Measurements from ENCODE around the gene PLEK2.

PLEK2 gene

GRCh38 chr14:67396381-67396970 is 15.5 kb downstream of the PLEK2 start:
- DNase-seq = no peak

DNA sequence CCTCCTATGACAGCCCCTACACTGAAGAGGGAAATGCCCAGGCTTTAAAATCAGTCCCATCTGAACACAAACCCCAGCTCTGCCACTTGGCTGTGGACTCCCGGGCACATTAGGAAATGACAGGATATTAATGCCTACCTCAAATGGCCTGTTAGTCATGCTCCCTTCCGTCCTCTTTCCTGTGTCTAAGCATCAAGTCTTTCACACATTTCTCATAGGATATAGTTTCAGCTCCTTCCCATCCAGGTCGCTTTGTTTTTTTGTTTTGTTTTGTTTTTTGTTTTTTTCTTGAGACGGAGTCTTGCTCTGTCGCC is 16.1 kb downstream of the PLEK2 start:
- no peak for DNase-seq

DNA sequence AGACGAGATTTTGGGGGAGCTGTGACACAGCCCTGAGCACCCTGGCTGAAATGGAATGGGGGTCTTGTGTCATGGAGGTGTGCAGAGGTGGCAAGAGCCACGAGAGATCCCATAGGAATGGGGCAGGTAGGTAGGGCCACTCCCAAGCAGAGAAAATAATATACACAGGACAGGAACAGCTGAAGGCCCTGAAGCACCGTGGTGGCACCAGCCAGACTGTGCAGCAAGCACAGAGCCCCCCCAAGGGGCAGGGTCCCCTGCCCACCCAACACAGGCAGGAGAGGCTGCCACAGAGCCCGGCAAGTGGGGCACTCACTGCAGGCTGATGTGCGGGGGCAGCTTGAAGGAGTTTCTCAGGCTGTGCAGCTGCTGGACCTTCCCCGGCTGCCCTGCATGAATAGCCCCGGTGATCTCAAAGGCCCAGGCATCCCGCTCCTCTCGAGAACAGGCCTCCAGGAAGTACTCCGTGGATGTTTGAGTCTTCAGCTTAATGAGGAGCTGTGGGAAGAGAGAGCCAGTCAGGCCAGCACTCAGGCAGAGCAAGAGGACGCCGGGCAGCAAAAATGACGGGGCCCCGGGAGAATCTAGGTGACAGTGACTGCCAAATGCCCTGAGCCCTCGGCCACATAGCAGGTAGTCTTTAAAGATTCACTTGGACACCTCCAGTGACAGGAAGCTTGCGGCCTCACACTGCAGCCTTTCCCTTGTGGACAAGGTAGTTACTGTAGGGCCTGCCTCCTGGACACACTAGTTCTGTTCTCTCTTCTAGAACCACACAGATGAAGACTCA is 16.7 kb downstream of the PLEK2 start:
- no peak for DNase-seq

GRCh38 chr14:67393689-67394088 is 18.3 kb downstream of the PLEK2 start:
- DNase-seq = no peak

- DNase-seq = no peak
Observed at GRCh38 chr14:67392800-67393199, 19.2 kb downstream of the PLEK2 start.

GRCh38 chr14:67392123-67392522 is 19.8 kb downstream of the PLEK2 start:
- no peak for DNase-seq

- no peak for DNase-seq
Observed at GRCh38 chr14:67391268-67391667, 20.7 kb downstream of the PLEK2 start.

- no peak for DNase-seq
Observed at GRCh38 chr14:67389811-67390534, 22.0 kb downstream of the PLEK2 start.

DNA sequence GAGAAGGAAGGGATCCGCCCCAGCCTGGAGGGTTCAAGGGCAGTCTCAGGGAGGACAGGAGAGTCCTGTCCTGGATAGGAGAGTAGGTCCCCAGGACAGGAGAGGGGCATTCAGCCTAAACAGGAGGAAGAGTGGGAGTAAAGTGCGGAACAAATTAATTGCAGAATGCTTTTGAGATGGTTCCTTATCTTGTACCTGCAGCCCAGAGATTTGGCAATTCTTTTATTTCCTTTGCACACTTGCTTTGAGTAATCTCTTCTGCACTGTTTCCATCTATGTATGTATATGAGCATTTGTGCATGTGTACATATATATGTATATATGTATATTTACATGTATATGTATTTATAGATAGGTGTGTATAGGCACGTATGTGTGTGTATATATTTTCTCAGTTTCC is 22.7 kb downstream of the PLEK2 start:
- DNase-seq = no peak

GRCh38 chr14:67387195-67387594 is 24.8 kb downstream of the PLEK2 start:
- no peak for DNase-seq

- DNase-seq = no peak
Observed at GRCh38 chr14:67385618-67386017, 26.3 kb downstream of the PLEK2 start.

DNA sequence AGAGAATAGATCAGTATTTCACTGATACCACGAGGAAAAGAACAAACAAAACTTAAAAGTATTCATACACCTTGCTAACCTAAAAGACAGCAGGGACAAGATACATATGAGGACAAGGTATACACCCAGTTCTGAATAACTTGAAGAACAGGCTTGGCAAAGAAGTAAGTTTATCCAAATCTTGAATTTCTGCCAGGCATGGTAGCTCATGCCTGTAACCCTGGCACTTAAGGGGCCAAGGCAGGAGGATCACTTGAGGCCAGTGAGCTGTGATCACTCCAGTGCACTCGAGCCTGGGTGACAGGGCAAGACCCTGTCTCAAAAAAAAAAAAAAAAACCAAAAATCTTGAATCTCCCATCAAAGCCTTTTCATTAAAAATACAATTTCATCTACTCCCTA is 26.8 kb downstream of the PLEK2 start:
- DNase-seq = no peak

- DNase-seq = no peak
Observed at GRCh38 chr14:67377916-67378315, 34.0 kb downstream of the PLEK2 start.

- DNase-seq = no peak
Observed at GRCh38 chr14:67373347-67373746, 38.6 kb downstream of the PLEK2 start.

GRCh38 chr14:67372833-67373232 is 39.1 kb downstream of the PLEK2 start:
- DNase-seq = no peak

DNA sequence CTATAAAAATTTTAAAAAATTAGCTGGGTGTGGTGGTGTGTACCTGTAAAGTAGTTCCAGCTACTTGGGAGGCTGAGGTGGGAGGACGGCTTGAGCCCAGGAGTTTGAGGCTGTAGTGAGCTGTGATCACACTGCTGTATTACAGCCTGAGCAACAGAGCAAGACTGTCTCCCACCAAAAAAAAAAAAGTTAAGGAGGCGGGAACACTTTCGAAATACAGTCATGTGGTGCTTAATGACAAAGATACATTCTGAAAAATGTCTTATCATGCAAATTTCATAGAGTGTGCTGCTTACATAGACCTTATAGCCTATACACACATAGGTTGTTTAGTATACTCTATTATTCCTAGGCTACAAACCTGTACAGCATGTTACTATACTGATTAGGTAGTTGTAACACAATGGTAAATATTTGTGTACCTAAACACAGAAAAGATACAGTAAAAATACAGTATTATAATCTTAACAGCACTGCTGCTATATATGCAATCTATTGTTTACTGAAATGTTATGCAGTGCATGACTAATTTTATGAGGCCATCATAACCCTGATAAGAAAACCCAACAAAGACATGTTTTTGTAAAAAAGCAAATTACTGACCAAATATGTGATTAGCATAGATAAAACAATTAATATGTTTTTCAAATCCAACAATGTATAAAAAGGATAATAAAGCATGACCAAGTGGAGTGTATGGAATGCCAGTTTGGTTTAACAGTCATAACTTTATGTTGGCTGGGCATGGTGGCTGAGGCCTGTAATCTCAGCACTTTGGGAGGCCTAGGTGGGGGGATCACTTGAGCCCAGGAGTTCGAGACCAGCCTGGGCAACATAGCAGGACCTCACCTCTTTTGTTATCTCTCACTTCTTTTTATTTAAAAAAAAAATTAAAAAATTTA is 40.5 kb downstream of the PLEK2 start:
- no peak for DNase-seq

- no peak for DNase-seq
Observed at GRCh38 chr14:67370830-67371229, 41.1 kb downstream of the PLEK2 start.

- no peak for DNase-seq
Observed at GRCh38 chr14:67365476-67365875, 46.5 kb downstream of the PLEK2 start.

GRCh38 chr14:67360470-67361206 is 51.3 kb downstream of the PLEK2 start:
- no peak for DNase-seq

DNA sequence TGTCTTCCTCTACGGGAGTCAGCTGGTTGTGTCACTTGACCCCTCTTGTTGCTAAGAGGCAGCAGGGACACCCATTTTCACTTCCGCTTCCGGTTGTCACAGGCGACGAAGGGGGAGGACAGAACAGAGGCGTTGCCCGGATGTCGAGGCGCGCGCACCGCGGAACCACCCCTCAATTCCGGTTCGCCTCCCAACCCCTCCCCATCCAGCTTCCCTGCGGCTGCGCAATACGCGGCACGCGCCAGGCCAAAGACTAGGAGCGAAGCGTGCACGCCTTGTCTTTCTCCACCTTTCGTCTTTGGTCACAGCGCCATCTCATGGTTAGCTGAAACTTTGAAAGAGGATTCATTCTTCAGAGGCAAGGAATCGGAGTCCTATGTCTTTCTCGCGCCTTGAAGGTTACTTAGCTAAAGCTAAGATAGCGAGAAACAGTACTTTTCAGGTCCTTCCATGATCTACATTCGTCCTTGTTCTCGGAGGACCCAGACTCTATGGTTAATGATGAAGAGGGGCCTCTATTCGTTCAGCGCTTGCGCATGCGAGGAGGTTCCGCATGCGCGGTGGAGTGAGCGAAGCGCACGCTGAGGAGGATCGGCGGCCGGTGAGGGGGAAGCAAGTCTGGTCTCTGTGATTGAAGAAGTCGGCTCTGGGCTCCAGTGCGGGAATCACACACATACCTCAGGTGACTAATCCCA is 52.0 kb downstream of the PLEK2 start, which contains the start of the genes ATP6V1D and EIF2S1:
Gene ATP6V1D, minus strand, starts transcription at position 30 of the 695 bp plus-strand sequence. CDS start 106 bp downstream, outside the sequence.
Gene EIF2S1, plus strand, starts transcription at position 554 of the 695 bp plus-strand sequence. CDS start 4,440 bp downstream, outside the sequence.
- DNase-seq = peak; percentile 99

Measured in NCI-H1092 treated with DMSO at 0.1 percent for 48 hours (cell line).